HTR-8/SVneo (cell line): Measurements from ENCODE around the gene PSMB7.

Source experiments
- DNase-seq: peaks from one replicate; pipeline ENCODE4 v3.0.0; 2011; ENCODE audit warnings: low spot score, mixed read lengths; ENCODE audit not compliant: insufficient read length
- FAIRE-seq: peaks from 2 replicates; lab custom pipeline; 2011; peaks lifted over from hg19 to GRCh38; lab: Jason Lieb, UNC

PSMB7 gene

DNA sequence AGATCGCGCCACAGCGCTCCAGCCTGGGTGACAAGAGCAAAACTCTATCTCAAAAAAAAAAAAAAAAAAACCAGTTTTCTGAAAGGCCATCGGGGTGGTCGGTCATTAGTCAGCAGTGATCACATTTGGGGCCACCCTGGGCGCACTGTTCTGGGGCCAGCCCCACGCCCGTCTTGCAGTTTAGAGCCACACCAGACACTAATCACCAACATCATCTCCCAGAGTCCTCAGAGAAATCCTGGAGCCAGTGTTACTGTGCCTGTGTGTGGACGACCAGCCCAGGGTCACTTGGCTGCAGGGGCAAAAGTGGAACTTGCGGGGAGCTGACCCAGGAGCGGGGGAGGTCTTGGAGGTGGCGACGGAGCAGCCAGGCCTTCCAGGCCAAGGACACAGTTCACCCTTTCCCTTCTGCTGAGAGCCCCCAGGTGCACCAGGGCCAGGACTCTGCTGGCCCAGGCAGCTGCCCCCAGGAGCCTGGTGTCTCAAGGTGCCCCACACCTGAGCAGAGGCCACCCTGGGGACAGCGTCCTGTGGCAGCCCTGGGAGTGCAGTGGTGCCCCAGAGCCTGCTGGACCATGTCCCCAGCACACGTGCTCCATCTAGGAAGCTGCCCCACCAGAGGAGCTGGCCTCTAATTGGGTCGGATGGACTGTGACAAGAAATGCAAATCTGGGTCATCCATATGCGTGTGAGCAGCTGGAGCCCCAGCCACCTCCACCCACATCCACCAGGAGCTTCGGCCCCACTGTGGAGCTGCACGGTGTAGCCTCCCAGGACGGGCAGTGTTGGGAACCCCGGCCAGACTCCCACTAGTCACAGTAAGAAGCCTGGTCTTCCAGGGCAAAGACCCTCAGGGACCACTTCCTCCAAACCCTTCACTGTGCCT is 106.4 kb downstream of the PSMB7 start:
- DNase-seq (no peak), FAIRE-seq (no peak)

DNA sequence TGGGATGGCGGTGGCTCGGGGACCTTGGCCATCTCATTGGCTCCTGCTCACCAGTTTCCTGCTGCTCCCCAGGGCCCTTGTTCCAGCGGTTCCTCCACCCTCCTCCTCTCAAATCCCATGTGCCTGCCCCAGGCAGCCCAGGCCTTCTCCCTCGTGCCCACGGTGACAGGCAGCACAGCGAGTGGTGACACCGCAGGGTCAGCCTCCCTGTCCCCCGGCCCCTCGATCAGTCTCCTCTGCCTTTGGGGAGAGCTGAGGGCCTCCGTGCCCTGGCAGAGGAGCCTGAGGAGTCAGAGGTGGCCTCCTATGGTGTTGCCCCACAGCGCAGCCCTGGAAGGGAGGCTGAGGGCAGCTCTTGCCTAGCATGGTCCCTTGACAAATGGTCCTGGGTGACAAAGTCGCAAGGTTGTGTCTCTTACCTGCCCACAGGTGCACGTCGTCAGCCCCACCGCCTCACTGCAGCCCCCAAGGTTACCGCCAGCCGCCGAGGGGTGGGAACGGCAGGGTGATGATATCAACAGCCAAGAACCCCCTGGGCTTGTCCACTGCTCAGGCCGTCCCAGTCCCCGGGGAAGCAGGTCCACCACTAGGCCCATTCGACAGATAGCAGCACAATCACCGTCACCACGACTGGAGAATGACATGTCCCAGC is 107.7 kb downstream of the PSMB7 start:
- no peak for FAIRE-seq

DNA sequence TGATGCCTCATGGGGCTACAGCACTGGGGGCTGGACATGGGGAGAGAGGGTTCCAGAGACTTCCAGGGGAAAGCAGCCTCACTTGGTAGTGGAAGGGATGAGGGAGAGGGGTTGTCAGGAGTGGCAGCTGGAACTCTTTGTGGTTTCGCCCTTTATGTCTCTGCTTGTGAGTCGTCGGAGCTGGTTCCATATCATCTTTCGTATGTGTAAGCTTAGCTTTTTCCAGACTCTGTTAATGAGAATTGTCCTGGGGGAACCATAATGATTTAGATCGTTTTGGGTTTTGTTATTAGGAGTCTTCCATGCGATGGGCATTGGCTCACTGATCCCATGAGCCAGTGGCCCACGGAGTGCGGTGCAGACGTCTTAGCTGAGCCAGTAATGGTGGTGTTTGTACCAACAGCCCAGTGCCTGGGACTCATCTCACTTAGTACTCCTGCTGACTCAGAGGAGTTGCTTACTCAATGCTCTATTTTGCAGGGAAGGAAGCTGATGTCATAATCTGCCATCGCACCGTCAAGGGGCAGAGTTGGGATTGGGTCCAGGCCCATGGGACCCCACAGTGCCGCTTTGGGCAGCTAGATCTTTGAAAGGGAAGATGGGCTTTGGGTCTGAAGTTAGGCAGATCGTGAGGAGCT is 109.0 kb downstream of the PSMB7 start:
- DNase-seq (peak; percentile 51), FAIRE-seq (no peak)

More for the DNA sequence above, 107.7 kb downstream of the PSMB7 start:
- no peak for DNase-seq

DNA sequence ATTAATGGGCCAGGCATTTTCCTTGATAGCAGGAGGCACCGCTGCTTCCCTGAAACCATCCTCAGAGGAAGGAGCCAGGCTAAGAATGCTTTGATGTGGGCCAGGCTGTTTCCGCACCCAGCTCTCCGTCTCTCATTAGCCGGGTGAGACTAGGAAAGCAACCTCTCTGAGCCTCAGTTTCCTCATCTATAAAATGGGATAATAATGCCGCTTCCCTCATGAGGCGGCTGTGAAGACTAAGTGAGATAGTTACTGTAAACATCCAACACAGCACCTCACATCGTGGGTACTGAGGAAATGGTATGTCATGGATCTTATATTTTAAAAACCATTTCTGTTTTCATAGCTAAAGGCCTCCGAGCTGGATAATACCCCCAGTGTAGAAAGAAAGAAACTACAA is 111.0 kb downstream of the PSMB7 start:
- FAIRE-seq (no peak), DNase-seq (no peak)

DNA sequence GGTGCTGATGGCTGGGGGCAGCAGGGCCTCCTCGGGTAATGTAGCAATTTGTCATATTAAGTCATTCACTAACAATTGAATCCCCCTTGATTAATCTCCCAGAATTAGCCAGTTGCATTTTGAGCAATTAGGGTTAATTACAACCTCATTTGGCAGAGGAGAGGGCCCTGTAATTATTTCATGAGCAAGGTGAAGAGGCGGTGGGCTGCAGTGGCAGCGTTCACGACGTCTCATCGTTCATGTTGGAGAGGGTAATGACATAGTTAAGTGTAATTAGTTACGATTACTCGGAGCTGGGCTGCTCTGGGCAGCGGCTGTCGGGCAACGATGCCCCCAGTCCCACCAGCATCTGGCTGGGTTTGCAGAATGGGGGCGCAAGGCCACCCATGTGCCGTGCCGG is 111.5 kb downstream of the PSMB7 start:
- DNase-seq (no peak), FAIRE-seq (no peak)
